HG03280 (cell line): Measurements from ENCODE around the gene BCL3.

Experiments
- ATAC-seq: cut with Tn5 transposase; IDR thresholded peaks from one replicate; pipeline ENCODE4 v1.9.1; 2021; ENCODE audit warnings: mild to moderate bottlenecking, moderate library complexity; ENCODE audit not compliant: unreplicated experiment

BCL3 gene

GRCh38 chr19:44741258-44741731, 7.2 kb upstream of the BCL3 start:
- ATAC-seq: no peak

GRCh38 chr19:44741841-44742329, 6.6 kb upstream of the BCL3 start:
- ATAC-seq: no peak

- no peak for ATAC-seq
Measured at GRCh38 chr19:44742330-44743061, 6.0 kb upstream of the BCL3 start.

- no peak for ATAC-seq
Measured at GRCh38 chr19:44744871-44745332, 3.6 kb upstream of the BCL3 start.

GRCh38 chr19:44745341-44745831, 3.1 kb upstream of the BCL3 start:
- ATAC-seq: no peak

- ATAC-seq: no peak
Measured at GRCh38 chr19:44745887-44746600, 2.5 kb upstream of the BCL3 start.

- no peak for ATAC-seq
Measured at GRCh38 chr19:44746616-44746945, 1.9 kb upstream of the BCL3 start.

GRCh38 chr19:44746946-44747738, 1.4 kb upstream of the BCL3 start:
- peak; percentile 44 for ATAC-seq

GRCh38 chr19:44747739-44748425, 626 bp upstream of the BCL3 start:
- ATAC-seq: peak; percentile 1

- no peak for ATAC-seq
Measured at GRCh38 chr19:44749292-44749691, 784 bp downstream of the BCL3 start.

- no peak for ATAC-seq
Measured at GRCh38 chr19:44749994-44750393, 1.5 kb downstream of the BCL3 start.

GRCh38 chr19:44752123-44752815, 3.8 kb downstream of the BCL3 start:
- ATAC-seq: no peak

- ATAC-seq: peak; percentile 69
Measured at GRCh38 chr19:44752816-44753625, 4.5 kb downstream of the BCL3 start.

GRCh38 chr19:44753626-44753931, 5.1 kb downstream of the BCL3 start:
- ATAC-seq: no peak

GRCh38 chr19:44753932-44754749, 5.6 kb downstream of the BCL3 start:
- no peak for ATAC-seq

- ATAC-seq: no peak
Measured at GRCh38 chr19:44754750-44755080, 6.2 kb downstream of the BCL3 start.

- no peak for ATAC-seq
Measured at GRCh38 chr19:44755219-44755618, 6.7 kb downstream of the BCL3 start.

- no peak for ATAC-seq
Measured at GRCh38 chr19:44756089-44756562, 7.6 kb downstream of the BCL3 start.
